Tibial nerve (tissue), 3 donors: Measurements from ENCODE around the gene CDHR5.

ENCODE experiments used
- POLR2A ChIP-seq, 2 donors: fragments of 450-650 bp; IDR thresholded peaks; one replicate each; pipeline ENCODE4 v1.6.1; 2017; ENCODE audit warnings: antibody characterized with exemption in 2 of 2, mild to moderate bottlenecking in 2 of 2, moderate library complexity in 2 of 2
- TF ChIP-seq, protein P1 (sequence below), 5 experiments: fragments of 200-600 bp in 3 of 5; fragments of 450-650 bp in 2 of 5; sonication (generic) in 3 of 5; IDR thresholded peaks; one replicate each; pipeline ENCODE4 v1.5.1; 2016 to 2019; ENCODE audit warnings: antibody characterized with exemption in 5 of 5, mild to moderate bottlenecking in 3 of 5, moderate library complexity in 2 of 5

DNA sequence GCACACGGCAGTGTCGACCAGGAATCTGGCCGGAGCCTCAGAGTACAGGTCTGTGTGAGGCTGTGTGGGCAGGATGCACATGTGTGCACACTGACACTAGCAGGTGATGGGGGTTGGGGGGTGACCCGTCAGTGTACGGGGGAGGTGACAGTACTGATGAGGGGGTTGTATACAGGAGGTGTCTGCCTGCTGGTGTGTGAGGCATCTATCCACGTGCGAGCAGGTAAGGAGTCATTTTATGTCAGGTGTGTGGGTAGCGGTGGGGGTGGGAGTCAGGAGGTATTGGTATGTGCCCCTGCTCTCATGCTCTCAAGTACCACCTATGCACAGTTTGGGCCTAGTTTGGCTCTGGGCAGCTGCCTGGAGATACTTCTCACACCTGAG, 53.0 kb downstream of the CDHR5 start:
- TF ChIP-seq, protein P1, sequence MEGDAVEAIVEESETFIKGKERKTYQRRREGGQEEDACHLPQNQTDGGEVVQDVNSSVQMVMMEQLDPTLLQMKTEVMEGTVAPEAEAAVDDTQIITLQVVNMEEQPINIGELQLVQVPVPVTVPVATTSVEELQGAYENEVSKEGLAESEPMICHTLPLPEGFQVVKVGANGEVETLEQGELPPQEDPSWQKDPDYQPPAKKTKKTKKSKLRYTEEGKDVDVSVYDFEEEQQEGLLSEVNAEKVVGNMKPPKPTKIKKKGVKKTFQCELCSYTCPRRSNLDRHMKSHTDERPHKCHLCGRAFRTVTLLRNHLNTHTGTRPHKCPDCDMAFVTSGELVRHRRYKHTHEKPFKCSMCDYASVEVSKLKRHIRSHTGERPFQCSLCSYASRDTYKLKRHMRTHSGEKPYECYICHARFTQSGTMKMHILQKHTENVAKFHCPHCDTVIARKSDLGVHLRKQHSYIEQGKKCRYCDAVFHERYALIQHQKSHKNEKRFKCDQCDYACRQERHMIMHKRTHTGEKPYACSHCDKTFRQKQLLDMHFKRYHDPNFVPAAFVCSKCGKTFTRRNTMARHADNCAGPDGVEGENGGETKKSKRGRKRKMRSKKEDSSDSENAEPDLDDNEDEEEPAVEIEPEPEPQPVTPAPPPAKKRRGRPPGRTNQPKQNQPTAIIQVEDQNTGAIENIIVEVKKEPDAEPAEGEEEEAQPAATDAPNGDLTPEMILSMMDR (IDR thresholded peaks at IDR 0.05) = no peak
- TF ChIP-seq POLR2A (IDR thresholded peaks at IDR 0.05) = no peak
